A549 (cell line): Measurements from ENCODE around the gene TMC5.

Experiments used
- HMGXB4 ChIP-seq: fragments of 250-450 bp; sonication (Bioruptor Pico); IDR thresholded peaks from 2 replicates; pipeline ENCODE4 v1.5.0; 2021; ENCODE audit warnings: mild to moderate bottlenecking, moderate library complexity, borderline replicate concordance
- POLR2A ChIP-seq: IDR thresholded peaks from 2 replicates; pipeline ENCODE4 v1.6.1; 2012; ENCODE audit warnings: mild to moderate bottlenecking, low read length

GRCh38 chr16:19393226-19394111, 24.2 kb upstream of the TMC5 start:
- no peak for TF ChIP-seq HMGXB4
- peak; percentile 12; the same call in 1 of the 2 replicates for TF ChIP-seq POLR2A
